ENCODE measurements around the gene JCAD. TPM values are rescaled to one million over a fixed set of nuclear protein-coding genes. Genes with fewer than 3 reads are reported as not detected.

Gene JCAD
- polyA plus RNA-seq, 1 donor from 2014 or later = 2.3 TPM

- Histone ChIP-seq H3K36me3 (ENCODE audit: insufficient read depth, low read length) (no peaks in the 10 kb centered on the region), H3K27me3 (ENCODE audit: insufficient read depth, low read depth, low read length) (no peaks in the 10 kb centered on the region), H3K9me3 (ENCODE audit: low read length) (no peaks in the 10 kb centered on the region), H4K20me1 (ENCODE audit: insufficient read depth) (no peaks in the 10 kb centered on the region), H3K9me2 (ENCODE audit: insufficient read depth, low read length) (no peaks in the 10 kb centered on the region), H3K9ac (ENCODE audit: low read length) (no peak overlapping the region), H3K4me3 (ENCODE audit: low read length) (no peak overlapping the region), H3K27ac (ENCODE audit: low read length) (no peak overlapping the region), H3K4me2 (ENCODE audit: low read length) (no peak overlapping the region), H3F3A (ENCODE audit: insufficient read depth, low read length, poor library complexity, severe bottlenecking) (no peaks in the 10 kb centered on the region), H3K79me2 (replicated peaks; ENCODE audit: insufficient read depth, low read length) (no peaks in the 10 kb centered on the region), H2AFZ (ENCODE audit: low read depth, low read length) (no peak overlapping the region)
- TF ChIP-seq TAF1 (IDR thresholded peaks at IDR 0.05; ENCODE audit: low read depth) (no peak), RAD21 (conservative IDR thresholded peaks at IDR 0.05) (no peak), EP300 (conservative IDR thresholded peaks at IDR 0.05; ENCODE audit: poor library complexity, severe bottlenecking) (no peak), CTCF (IDR thresholded peaks at IDR 0.05; ENCODE audit: poor library complexity, severe bottlenecking) (no peak), EZH2 (IDR thresholded peaks at IDR 0.05; ENCODE audit: borderline replicate concordance, insufficient read depth, low read length, poor library complexity, severe bottlenecking) (no peak), SMC3 (conservative IDR thresholded peaks at IDR 0.05; ENCODE audit: poor library complexity) (no peak), MXI1 (conservative IDR thresholded peaks at IDR 0.05; ENCODE audit: poor library complexity, severe bottlenecking) (no peak), POLR2AphosphoS5 (IDR thresholded peaks at IDR 0.05) (no peak)
- TF ChIP-seq, protein P1, sequence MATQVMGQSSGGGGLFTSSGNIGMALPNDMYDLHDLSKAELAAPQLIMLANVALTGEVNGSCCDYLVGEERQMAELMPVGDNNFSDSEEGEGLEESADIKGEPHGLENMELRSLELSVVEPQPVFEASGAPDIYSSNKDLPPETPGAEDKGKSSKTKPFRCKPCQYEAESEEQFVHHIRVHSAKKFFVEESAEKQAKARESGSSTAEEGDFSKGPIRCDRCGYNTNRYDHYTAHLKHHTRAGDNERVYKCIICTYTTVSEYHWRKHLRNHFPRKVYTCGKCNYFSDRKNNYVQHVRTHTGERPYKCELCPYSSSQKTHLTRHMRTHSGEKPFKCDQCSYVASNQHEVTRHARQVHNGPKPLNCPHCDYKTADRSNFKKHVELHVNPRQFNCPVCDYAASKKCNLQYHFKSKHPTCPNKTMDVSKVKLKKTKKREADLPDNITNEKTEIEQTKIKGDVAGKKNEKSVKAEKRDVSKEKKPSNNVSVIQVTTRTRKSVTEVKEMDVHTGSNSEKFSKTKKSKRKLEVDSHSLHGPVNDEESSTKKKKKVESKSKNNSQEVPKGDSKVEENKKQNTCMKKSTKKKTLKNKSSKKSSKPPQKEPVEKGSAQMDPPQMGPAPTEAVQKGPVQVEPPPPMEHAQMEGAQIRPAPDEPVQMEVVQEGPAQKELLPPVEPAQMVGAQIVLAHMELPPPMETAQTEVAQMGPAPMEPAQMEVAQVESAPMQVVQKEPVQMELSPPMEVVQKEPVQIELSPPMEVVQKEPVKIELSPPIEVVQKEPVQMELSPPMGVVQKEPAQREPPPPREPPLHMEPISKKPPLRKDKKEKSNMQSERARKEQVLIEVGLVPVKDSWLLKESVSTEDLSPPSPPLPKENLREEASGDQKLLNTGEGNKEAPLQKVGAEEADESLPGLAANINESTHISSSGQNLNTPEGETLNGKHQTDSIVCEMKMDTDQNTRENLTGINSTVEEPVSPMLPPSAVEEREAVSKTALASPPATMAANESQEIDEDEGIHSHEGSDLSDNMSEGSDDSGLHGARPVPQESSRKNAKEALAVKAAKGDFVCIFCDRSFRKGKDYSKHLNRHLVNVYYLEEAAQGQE (IDR thresholded peaks at IDR 0.05; ENCODE audit: borderline replicate concordance) = no peak
Observed at GRCh38 chr10:29973921-29974320, 85.5 kb downstream of the JCAD start.

- H3K27me3 ChIP-seq (ENCODE audit: insufficient read depth, low read depth, low read length) = no peaks in the 10 kb centered on the region
- no peak for TF ChIP-seq TAF1 (IDR thresholded peaks at IDR 0.05; ENCODE audit: low read depth)
- no peak for TF ChIP-seq EZH2 (IDR thresholded peaks at IDR 0.05; ENCODE audit: borderline replicate concordance, insufficient read depth, low read length, poor library complexity, severe bottlenecking)
- no peak for TF ChIP-seq RAD21 (conservative IDR thresholded peaks at IDR 0.05)
- no peak for TF ChIP-seq CTCF (IDR thresholded peaks at IDR 0.05; ENCODE audit: poor library complexity, severe bottlenecking)
- TF ChIP-seq MXI1 (conservative IDR thresholded peaks at IDR 0.05; ENCODE audit: poor library complexity, severe bottlenecking) = no peak
- no peak for TF ChIP-seq POLR2AphosphoS5 (IDR thresholded peaks at IDR 0.05)
- TF ChIP-seq, protein P1 (IDR thresholded peaks at IDR 0.05; ENCODE audit: borderline replicate concordance) = no peak
- no peak for TF ChIP-seq EP300 (conservative IDR thresholded peaks at IDR 0.05; ENCODE audit: poor library complexity, severe bottlenecking)
- H4K20me1 ChIP-seq (ENCODE audit: insufficient read depth) = no peaks in the 10 kb centered on the region
Observed at GRCh38 chr10:29970576-29970975, 88.8 kb downstream of the JCAD start.

More at GRCh38 chr10:29970576-29970975, 88.8 kb downstream of the JCAD start:
- Histone ChIP-seq H3K9me3 (ENCODE audit: low read length) (no peaks in the 10 kb centered on the region), H3K4me2 (ENCODE audit: low read length) (no peak overlapping the region), H3F3A (ENCODE audit: insufficient read depth, low read length, poor library complexity, severe bottlenecking) (no peaks in the 10 kb centered on the region), H3K36me3 (ENCODE audit: insufficient read depth, low read length) (no peaks in the 10 kb centered on the region), H3K79me2 (replicated peaks; ENCODE audit: insufficient read depth, low read length) (no peaks in the 10 kb centered on the region), H3K9ac (ENCODE audit: low read length) (no peak overlapping the region), H2AFZ (ENCODE audit: low read depth, low read length) (no peak overlapping the region), H3K9me2 (ENCODE audit: insufficient read depth, low read length) (no peaks in the 10 kb centered on the region), H3K4me3 (ENCODE audit: low read length) (no peak overlapping the region), H3K27ac (ENCODE audit: low read length) (no peak overlapping the region)
